Liver (tissue), 9 donors: ENCODE measurements around the gene CAPSL. TPM values are rescaled to one million over a fixed set of nuclear protein-coding genes. Genes with fewer than 3 reads are reported as not detected.

ENCODE experiments used
- DNase-seq: peaks from one replicate; pipeline ENCODE4 v3.0.0-alpha.2; 2017; ENCODE audit warnings: low spot score
- H3K27ac ChIP-seq, 2 donors: one replicate each; pipeline ENCODE4 v1.7.0; 2013; ENCODE audit warnings: inconsistent platforms in 2 of 2, low read length in 2 of 2, control low read depth in 1 of 2, low read depth in 1 of 2, mild to moderate bottlenecking in 1 of 2
- H3K27me3 ChIP-seq, 4 donors: one replicate each; pipeline versions ENCODE4 v1.6.1 to v1.7.0; 2013; ENCODE audit warnings: low read length in 3 of 4, inconsistent platforms in 1 of 4, mild to moderate bottlenecking in 1 of 4, moderate library complexity in 1 of 4; ENCODE audit not compliant: control insufficient read depth in 4 of 4, insufficient read depth in 4 of 4
- H3K36me3 ChIP-seq, 4 donors: one replicate each; pipeline versions ENCODE4 v1.6.1 to v1.7.0; 2013; ENCODE audit warnings: low read length in 3 of 4, mild to moderate bottlenecking in 3 of 4, low read depth in 1 of 4, moderate library complexity in 1 of 4; ENCODE audit not compliant: control insufficient read depth in 4 of 4, insufficient read depth in 3 of 4
- H3K4me1 ChIP-seq, 4 donors: one replicate each; pipeline versions ENCODE4 v1.6.1 to v1.7.0; 2013; ENCODE audit warnings: low read length in 3 of 4, mild to moderate bottlenecking in 3 of 4, moderate library complexity in 1 of 4; ENCODE audit not compliant: control insufficient read depth in 4 of 4, insufficient read depth in 4 of 4
- H3K4me3 ChIP-seq, 3 donors: one replicate each; pipeline versions ENCODE4 v1.6.1 to v1.7.0; 2013; ENCODE audit warnings: low read length in 3 of 3, control low read depth in 1 of 3, low read depth in 1 of 3, mild to moderate bottlenecking in 1 of 3
- H3K9ac ChIP-seq, 2 donors: one replicate each; pipeline ENCODE4 v1.7.0; 2013; ENCODE audit warnings: low read length in 2 of 2, mild to moderate bottlenecking in 2 of 2, moderate library complexity in 2 of 2, control low read depth in 1 of 2, low read depth in 1 of 2
- H3K9me3 ChIP-seq, 4 donors: one replicate each; pipeline versions ENCODE4 v1.6.1 to v1.7.0; 2013; ENCODE audit warnings: low read length in 3 of 4; ENCODE audit not compliant: control insufficient read depth in 4 of 4
- ATF3 ChIP-seq: IDR thresholded peaks from 2 replicates; pipeline ENCODE4 v1.6.1; 2016; ENCODE audit warnings: antibody characterized with exemption
- CTCF ChIP-seq: fragments of 150-350 bp; IDR thresholded peaks from 2 replicates; pipeline ENCODE4 v1.5.1; 2017; ENCODE audit warnings: improper control_type of control experiment, low read depth, low read length; ENCODE audit not compliant: missing input control
- EGR1 ChIP-seq, 2 donors: IDR thresholded peaks; 2 replicates each; pipeline ENCODE4 v1.6.1; 2016 to 2018; ENCODE audit warnings: antibody characterized with exemption in 2 of 2, low read depth in 2 of 2
- FOXA1 ChIP-seq: IDR thresholded peaks from 2 replicates; pipeline ENCODE4 v1.6.1; 2016; ENCODE audit warnings: antibody characterized with exemption
- FOXA2 ChIP-seq: IDR thresholded peaks from 2 replicates; pipeline ENCODE4 v1.6.1; 2016; ENCODE audit warnings: antibody characterized with exemption
- GABPA ChIP-seq, 2 donors: IDR thresholded peaks in 1 of 2; conservative IDR thresholded peaks in 1 of 2; 2 replicates each; pipeline ENCODE4 v1.6.1; 2016; ENCODE audit warnings: antibody characterized with exemption in 2 of 2, mild to moderate bottlenecking in 1 of 2, moderate library complexity in 1 of 2
- HNF4A ChIP-seq, 2 donors: conservative IDR thresholded peaks; 2 replicates each; pipeline ENCODE4 v1.6.1; 2016; ENCODE audit warnings: antibody characterized with exemption in 2 of 2, mild to moderate bottlenecking in 2 of 2
- HNF4G ChIP-seq: IDR thresholded peaks from 2 replicates; pipeline ENCODE4 v1.6.1; 2016; ENCODE audit warnings: antibody characterized with exemption
- JUND ChIP-seq, 2 donors: IDR thresholded peaks; 2 replicates each; pipeline ENCODE4 v1.6.1; 2016; ENCODE audit warnings: antibody characterized with exemption in 2 of 2
- MAX ChIP-seq: IDR thresholded peaks from 2 replicates; pipeline ENCODE4 v1.6.1; 2016; ENCODE audit warnings: antibody characterized with exemption
- NR2F2 ChIP-seq: IDR thresholded peaks from 2 replicates; pipeline ENCODE4 v1.6.1; 2016; ENCODE audit warnings: antibody characterized with exemption
- RAD21 ChIP-seq, 2 donors: IDR thresholded peaks; 2 replicates each; pipeline ENCODE4 v1.6.1; 2016; ENCODE audit warnings: antibody characterized with exemption in 2 of 2, mild to moderate bottlenecking in 2 of 2
- REST ChIP-seq: IDR thresholded peaks from 2 replicates; pipeline ENCODE4 v1.6.1; 2016; ENCODE audit warnings: antibody characterized with exemption, mild to moderate bottlenecking
- RXRA ChIP-seq, 2 donors: IDR thresholded peaks; 2 replicates each; pipeline ENCODE4 v1.6.1; 2017 to 2018; ENCODE audit warnings: antibody characterized with exemption in 2 of 2, mild to moderate bottlenecking in 1 of 2
- SP1 ChIP-seq: IDR thresholded peaks from 2 replicates; pipeline ENCODE4 v1.6.1; 2018; ENCODE audit warnings: antibody characterized with exemption, mild to moderate bottlenecking
- TAF1 ChIP-seq: conservative IDR thresholded peaks from 2 replicates; pipeline ENCODE4 v1.6.1; 2016; ENCODE audit warnings: antibody characterized with exemption, mild to moderate bottlenecking
- YY1 ChIP-seq: IDR thresholded peaks from 2 replicates; pipeline ENCODE4 v1.6.1; 2016; ENCODE audit warnings: antibody characterized with exemption, mild to moderate bottlenecking
- ZBTB33 ChIP-seq: IDR thresholded peaks from 2 replicates; pipeline ENCODE4 v1.6.1; 2016; ENCODE audit warnings: antibody characterized with exemption
- WGBS: extraction: QIAGEN DNeasy Blood & Tissue Kit; methylation state at CpG from one replicate; pipeline ENCODE4 v1.1.7; 2013; 5-methylcytosine and 5-hydroxymethylcytosine counted together
- polyA plus RNA-seq, 2 donors: library from polyadenylated mRNA; stranded (reverse) in 1 of 2; unstranded in 1 of 2; fragments of 200-250 nt in 1 of 2; fragments of >200 nt in 1 of 2; fragmentation: Nextera tagmentation in 1 of 2; extraction: Ambion mirVana in 1 of 2; gene quantifications; one replicate each; pipeline versions ENCODE4 v1.2.1 to v1.2.3, GENCODE V29; 2013 to 2015
- total RNA-seq, 2 donors: library from RNA; depleted of rRNA; stranded (reverse); fragments of >200 nt; gene quantifications; one replicate each; pipeline ENCODE4 v1.2.3, GENCODE V29; 2014
- donor health status: healthy.
- donor health status: healthy.
- donor health status: healthy.
- donor health status: healthy.
- donor health status: healthy.

Gene CAPSL
- total and polyA plus RNA-seq, 4 donors, result 0.37 TPM; not detected in 3

- H3K36me3 ChIP-seq, result no peaks in the 10 kb centered on the region
- peaks cover 0 to 3% (median 0%) of the 10 kb centered on the region in 4 donors for H3K9me3 ChIP-seq
- TF ChIP-seq GABPA (IDR thresholded peaks at IDR 0.05 in 1 of 2, conservative IDR thresholded peaks at IDR 0.05 in 1 of 2) (no peak), HNF4A (conservative IDR thresholded peaks at IDR 0.05) (no peak), SP1 (no peak), JUND (IDR thresholded peaks at IDR 0.05) (no peak), ATF3 (no peak), YY1 (no peak), FOXA1 (no peak), TAF1 (no peak), NR2F2 (no peak), FOXA2 (no peak), MAX (no peak), HNF4G (no peak), REST (no peak), ZBTB33 (no peak), CTCF (no peak), EGR1 (IDR thresholded peaks at IDR 0.05; ENCODE audit: low read depth in 2 of 2) (no peak), RXRA (IDR thresholded peaks at IDR 0.05) (no peak), RAD21 (IDR thresholded peaks at IDR 0.05) (no peak)
- 94% methylated on average over 3 of the region's 3 CpGs for WGBS
- no peak for DNase-seq
- no peak overlapping the region for H3K27ac ChIP-seq
- no peaks in the 10 kb centered on the region for H3K4me1 ChIP-seq
- H3K4me3 ChIP-seq, result no peak overlapping the region
- H3K9ac ChIP-seq, result no peak overlapping the region
- H3K27me3 ChIP-seq, result no peaks in the 10 kb centered on the region
Measured at GRCh38 chr5:35900972-35901695, 37.3 kb downstream of the CAPSL start.
